ENCODE data around the gene SZRD1. TPM values are rescaled to one million over a fixed set of nuclear protein-coding genes. Genes with fewer than 3 reads are reported as not detected.

Gene SZRD1
- total and polyA plus RNA-seq, 2 of the 8 experiments (the other 6 are each of a cell fraction or from before 2014, with no cell fraction given): 97.8 to 108 TPM

DNA sequence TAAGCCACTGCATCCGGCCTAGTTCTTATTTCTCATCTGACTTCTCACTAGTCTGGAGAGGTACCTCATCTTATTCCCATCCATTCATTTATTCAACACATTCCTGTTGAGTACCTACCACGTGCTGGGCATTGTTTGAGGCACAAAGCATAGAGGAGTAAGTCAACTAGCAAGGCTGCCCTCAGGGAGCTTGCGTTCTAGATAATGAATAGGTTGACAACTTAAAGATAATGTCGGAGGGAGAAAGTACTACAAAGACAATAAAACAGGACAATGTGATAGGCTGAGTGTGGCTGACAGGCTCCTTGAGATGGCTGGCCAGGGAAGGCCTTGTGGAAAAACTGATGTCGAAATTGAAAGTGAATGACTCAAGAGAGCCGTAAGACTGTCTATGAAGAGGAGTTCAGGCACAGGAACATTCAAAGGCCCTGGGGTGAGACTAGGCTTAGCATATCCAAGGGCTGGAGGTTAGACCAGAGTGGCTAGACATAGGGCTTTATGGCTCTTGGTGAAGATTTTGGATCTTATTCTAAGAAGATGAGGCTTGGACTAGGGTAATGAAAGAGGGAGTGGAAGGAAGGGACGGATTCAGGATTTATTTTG is 51.9 kb downstream of the SZRD1 start (continued):
- TF ChIP-seq TEAD4 (IDR thresholded peaks at IDR 0.05; ENCODE audit: low read depth, low read length) (no peak), HDAC6 (IDR thresholded peaks at IDR 0.05; ENCODE audit: low read depth, low read length) (no peak), SP1 (IDR thresholded peaks at IDR 0.05; ENCODE audit: low read depth, low read length) (no peak), SIX5 (IDR thresholded peaks at IDR 0.05; ENCODE audit: low read depth, low read length) (no peak), RXRA (IDR thresholded peaks at IDR 0.05; ENCODE audit: insufficient read depth, low read depth, low read length) (no peak), POU5F1 (IDR thresholded peaks at IDR 0.05; ENCODE audit: low read depth, low read length) (no peak), KDM1A (IDR thresholded peaks at IDR 0.05; ENCODE audit: borderline replicate concordance, low read length) (no peak)
- TF ChIP-seq, protein P1, sequence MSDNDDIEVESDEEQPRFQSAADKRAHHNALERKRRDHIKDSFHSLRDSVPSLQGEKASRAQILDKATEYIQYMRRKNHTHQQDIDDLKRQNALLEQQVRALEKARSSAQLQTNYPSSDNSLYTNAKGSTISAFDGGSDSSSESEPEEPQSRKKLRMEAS (IDR thresholded peaks at IDR 0.05): no peak
- TF ChIP-seq, protein P2, sequence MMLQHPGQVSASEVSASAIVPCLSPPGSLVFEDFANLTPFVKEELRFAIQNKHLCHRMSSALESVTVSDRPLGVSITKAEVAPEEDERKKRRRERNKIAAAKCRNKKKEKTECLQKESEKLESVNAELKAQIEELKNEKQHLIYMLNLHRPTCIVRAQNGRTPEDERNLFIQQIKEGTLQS (IDR thresholded peaks at IDR 0.05; ENCODE audit: insufficient read depth, low read depth, low read length): no peak

All from H1 (cell line).